H9 (cell line): ENCODE measurements around the gene FBN1. TPM values are rescaled to one million over a fixed set of nuclear protein-coding genes. Genes with fewer than 3 reads are reported as not detected.

Source experiments
- DNase-seq: peaks from one replicate; pipeline ENCODE4 v3.0.0-alpha.2; 2017
- H2AFZ ChIP-seq: one replicate; pipeline ENCODE4 v1.6.1; 2013; ENCODE audit warnings: mild to moderate bottlenecking, low read length, control low read depth, moderate library complexity
- H2AK5ac ChIP-seq: 2 replicates; pipeline ENCODE4 v1.6.1; 2013; ENCODE audit warnings: low read length, control low read depth, mixed read lengths; ENCODE audit not compliant: insufficient read length
- H2BK120ac ChIP-seq: one replicate; pipeline ENCODE4 v1.6.1; 2013; ENCODE audit warnings: low read depth, mild to moderate bottlenecking, low read length, control low read depth, inconsistent platforms; ENCODE audit not compliant: poor library complexity, severe bottlenecking
- H2BK12ac ChIP-seq: 2 replicates; pipeline ENCODE4 v1.6.1; 2013; ENCODE audit warnings: low read length, control low read depth, mixed read lengths, low read depth; ENCODE audit not compliant: insufficient read length
- H2BK15ac ChIP-seq: 2 replicates; pipeline ENCODE4 v1.6.1; 2013; ENCODE audit warnings: low read depth, low read length, control low read depth
- H2BK20ac ChIP-seq: one replicate; pipeline ENCODE4 v1.6.1; 2013; ENCODE audit warnings: low read depth, mild to moderate bottlenecking, low read length, control low read depth, inconsistent platforms; ENCODE audit not compliant: poor library complexity, severe bottlenecking
- H2BK5ac ChIP-seq: 2 replicates; pipeline ENCODE4 v1.6.1; 2013; ENCODE audit warnings: low read length, control low read depth, mixed read lengths; ENCODE audit not compliant: insufficient read length
- H3K14ac ChIP-seq: 2 replicates; pipeline ENCODE4 v1.6.1; 2013; ENCODE audit warnings: low read length, control low read depth; ENCODE audit not compliant: insufficient read depth
- H3K18ac ChIP-seq: 2 replicates; pipeline ENCODE4 v1.6.1; 2013; ENCODE audit warnings: low read depth, mild to moderate bottlenecking, mixed read lengths, low read length, control low read depth; ENCODE audit not compliant: insufficient read length
- H3K23ac ChIP-seq: 2 replicates; pipeline ENCODE4 v1.6.1; 2013; ENCODE audit warnings: low read length, control low read depth, mixed read lengths, low read depth; ENCODE audit not compliant: insufficient read length
- H3K23me2 ChIP-seq: 2 replicates; pipeline ENCODE4 v1.6.1; 2013; ENCODE audit warnings: low read depth, mild to moderate bottlenecking, mixed read lengths, low read length, control low read depth; ENCODE audit not compliant: insufficient read length, poor library complexity, severe bottlenecking
- H3K27ac ChIP-seq: 2 replicates; pipeline ENCODE4 v1.5.1; 2013; ENCODE audit warnings: low read length, control low read depth, mixed read lengths, low read depth; ENCODE audit not compliant: insufficient read length
- H3K27me3 ChIP-seq: 2 replicates; pipeline ENCODE4 v1.6.1; 2013; ENCODE audit warnings: low read length, control low read depth, inconsistent platforms; ENCODE audit not compliant: insufficient read depth
- H3K4ac ChIP-seq: 2 replicates; pipeline ENCODE4 v1.6.1; 2013; ENCODE audit warnings: low read depth, mild to moderate bottlenecking, control low read depth, inconsistent platforms, low read length, moderate library complexity
- H3K4me1 ChIP-seq: 2 replicates; pipeline ENCODE4 v1.6.1; 2013; ENCODE audit warnings: low read length, control low read depth, inconsistent platforms; ENCODE audit not compliant: insufficient read depth
- H3K4me2 ChIP-seq: 2 replicates; pipeline ENCODE4 v1.6.1; 2013; ENCODE audit warnings: low read length, control low read depth, mixed read lengths; ENCODE audit not compliant: insufficient read length, insufficient read depth
- H3K56ac ChIP-seq: 2 replicates; pipeline ENCODE4 v1.6.1; 2013; ENCODE audit warnings: low read depth, mild to moderate bottlenecking, mixed read lengths, low read length, control low read depth; ENCODE audit not compliant: insufficient read length
- H3K79me1 ChIP-seq: 2 replicates; pipeline ENCODE4 v1.6.1; 2013; ENCODE audit warnings: low read depth, mild to moderate bottlenecking, moderate library complexity, low read length, control low read depth, inconsistent platforms; ENCODE audit not compliant: insufficient read depth, poor library complexity, severe bottlenecking
- H3K79me2 ChIP-seq: 2 replicates; pipeline ENCODE4 v1.6.1; 2013; ENCODE audit warnings: low read length, control low read depth, inconsistent platforms; ENCODE audit not compliant: insufficient read depth
- H3K9ac ChIP-seq: 2 replicates; pipeline ENCODE4 v1.6.1; 2013; ENCODE audit warnings: low read length, control low read depth, mixed read lengths; ENCODE audit not compliant: insufficient read length; ENCODE audit errors: extremely low read depth
- H3K9me3 ChIP-seq: one replicate; pipeline ENCODE4 v1.6.1; 2013; ENCODE audit warnings: low read depth, low read length, inconsistent platforms; ENCODE audit not compliant: control insufficient read depth
- H3T11ph ChIP-seq: one replicate; pipeline ENCODE4 v1.6.1; 2013; ENCODE audit warnings: mild to moderate bottlenecking, low read length, control low read depth, inconsistent platforms
- H4K20me1 ChIP-seq: one replicate; pipeline ENCODE4 v1.6.1; 2013; ENCODE audit not compliant: control insufficient read depth, insufficient read length, insufficient read depth
- H4K5ac ChIP-seq: 2 replicates; pipeline ENCODE4 v1.6.1; 2013; ENCODE audit warnings: low read depth, mild to moderate bottlenecking, mixed read lengths, low read length, control low read depth; ENCODE audit not compliant: insufficient read length
- H4K8ac ChIP-seq: replicated peaks from 2 replicates; pipeline ENCODE4 v1.6.1; 2013; ENCODE audit warnings: low read length, control low read depth, mixed read lengths, low read depth; ENCODE audit not compliant: insufficient read length
- H4K91ac ChIP-seq: 2 replicates; pipeline ENCODE4 v1.6.1; 2013; ENCODE audit warnings: low read depth, mild to moderate bottlenecking, moderate library complexity, mixed read lengths, low read length, control low read depth; ENCODE audit not compliant: insufficient read length
- H3K27ac Mint-ChIP-seq, 3 experiments: 2 replicates in 2 of 3; 3 replicates in 1 of 3; pipeline ENCODE4 v1.8.0; 2020 to 2021; ENCODE audit warnings: mixed read lengths in 3 of 3, mild to moderate bottlenecking in 1 of 3, moderate library complexity in 1 of 3
- H3K27me3 Mint-ChIP-seq: 2 replicates; pipeline ENCODE4 v1.8.0; 2021; ENCODE audit warnings: low read depth, mild to moderate bottlenecking, moderate library complexity, mixed read lengths
- H3K36me3 Mint-ChIP-seq, 3 experiments: 2 replicates in 2 of 3; 3 replicates in 1 of 3; pipeline ENCODE4 v1.8.0; 2020 to 2021; ENCODE audit warnings: low read depth in 3 of 3, mixed read lengths in 3 of 3; ENCODE audit not compliant: insufficient read depth in 1 of 3
- H3K4me1 Mint-ChIP-seq, 2 experiments: 2 replicates each; pipeline ENCODE4 v1.8.0; 2020; ENCODE audit warnings: mixed read lengths in 2 of 2
- H3K4me3 Mint-ChIP-seq, 2 experiments: 2 replicates in 1 of 2; 3 replicates in 1 of 2; pipeline ENCODE4 v1.8.0; 2020 to 2021; ENCODE audit warnings: mild to moderate bottlenecking in 2 of 2, mixed read lengths in 2 of 2, moderate library complexity in 1 of 2
- H3K9me3 Mint-ChIP-seq, 2 experiments: 2 replicates in 1 of 2; 3 replicates in 1 of 2; pipeline ENCODE4 v1.8.0; 2020; ENCODE audit warnings: mild to moderate bottlenecking in 2 of 2, mixed read lengths in 2 of 2, moderate library complexity in 1 of 2
- total RNA-seq: library from RNA; stranded (reverse); gene quantifications from 2 replicates; pipeline ENCODE4 v1.2.1, GENCODE V29; 2021
- TF ChIP-seq, protein P1 (sequence below): fragments of 200-600 bp; sonication (generic); conservative IDR thresholded peaks from 3 replicates; pipeline ENCODE4 v1.8.0; 2021; ENCODE audit warnings: antibody characterized with exemption, mild to moderate bottlenecking

The FBN1 gene
- total RNA-seq, 1 experiment from 2014 or later: 3.6 TPM

GRCh38 chr15:48499978-48500377 is 145.5 kb downstream of the FBN1 start:
- Histone ChIP-seq H3K27me3 (no peaks in the 10 kb centered on the region), H3K9ac (no peak overlapping the region)
- no peak overlapping the region for H3K27ac Mint-ChIP-seq

More at GRCh38 chr15:48499978-48500377, 145.5 kb downstream of the FBN1 start:
- no peak overlapping the region for H3K4ac ChIP-seq
- no peaks in the 10 kb centered on the region for H3K79me2 ChIP-seq
- H3K56ac ChIP-seq: no peak overlapping the region
- no peak overlapping the region for H2AFZ ChIP-seq
- no peaks in the 10 kb centered on the region for H3K9me3 ChIP-seq
- no peak overlapping the region for H2BK15ac ChIP-seq
- Mint-ChIP-seq H3K36me3 (no peaks in the 10 kb centered on the region), H3K9me3 (no peaks in the 10 kb centered on the region), H3K27me3 (no peaks in the 10 kb centered on the region), H3K4me1 (no peaks in the 10 kb centered on the region; a peak in 1 of 4 replicates), H3K4me3 (no peak overlapping the region)
- H2AK5ac ChIP-seq: no peak overlapping the region
- no peaks in the 10 kb centered on the region for H3K79me1 ChIP-seq
- no peak overlapping the region for H3K18ac ChIP-seq
- no peak overlapping the region for H2BK12ac ChIP-seq
- DNase-seq: no peak
- H4K20me1 ChIP-seq: no peaks in the 10 kb centered on the region
- no peak overlapping the region for H2BK20ac ChIP-seq
- H3K23ac ChIP-seq: no peak overlapping the region
- no peaks in the 10 kb centered on the region for H3K4me1 ChIP-seq
- H2BK5ac ChIP-seq: no peak overlapping the region
- H3K27ac ChIP-seq: no peak overlapping the region
- no peak overlapping the region for H4K91ac ChIP-seq
- TF ChIP-seq, protein P1, sequence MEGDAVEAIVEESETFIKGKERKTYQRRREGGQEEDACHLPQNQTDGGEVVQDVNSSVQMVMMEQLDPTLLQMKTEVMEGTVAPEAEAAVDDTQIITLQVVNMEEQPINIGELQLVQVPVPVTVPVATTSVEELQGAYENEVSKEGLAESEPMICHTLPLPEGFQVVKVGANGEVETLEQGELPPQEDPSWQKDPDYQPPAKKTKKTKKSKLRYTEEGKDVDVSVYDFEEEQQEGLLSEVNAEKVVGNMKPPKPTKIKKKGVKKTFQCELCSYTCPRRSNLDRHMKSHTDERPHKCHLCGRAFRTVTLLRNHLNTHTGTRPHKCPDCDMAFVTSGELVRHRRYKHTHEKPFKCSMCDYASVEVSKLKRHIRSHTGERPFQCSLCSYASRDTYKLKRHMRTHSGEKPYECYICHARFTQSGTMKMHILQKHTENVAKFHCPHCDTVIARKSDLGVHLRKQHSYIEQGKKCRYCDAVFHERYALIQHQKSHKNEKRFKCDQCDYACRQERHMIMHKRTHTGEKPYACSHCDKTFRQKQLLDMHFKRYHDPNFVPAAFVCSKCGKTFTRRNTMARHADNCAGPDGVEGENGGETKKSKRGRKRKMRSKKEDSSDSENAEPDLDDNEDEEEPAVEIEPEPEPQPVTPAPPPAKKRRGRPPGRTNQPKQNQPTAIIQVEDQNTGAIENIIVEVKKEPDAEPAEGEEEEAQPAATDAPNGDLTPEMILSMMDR: no peak
- H4K5ac ChIP-seq: no peak overlapping the region
- no peak overlapping the region for H3K4me2 ChIP-seq
- H3K23me2 ChIP-seq: no peaks in the 10 kb centered on the region
- no peak overlapping the region for H4K8ac ChIP-seq
- no peak overlapping the region for H3K14ac ChIP-seq
- no peak overlapping the region for H2BK120ac ChIP-seq
- H3T11ph ChIP-seq: no peak overlapping the region
